ENCODE data around the gene MLEC. TPM values are rescaled to one million over a fixed set of nuclear protein-coding genes. Genes with fewer than 3 reads are reported as not detected.

Gene MLEC
- total RNA-seq, 1 experiment from 2014 or later: 181 TPM

GRCh38 chr12:120693848-120694247, 6.9 kb downstream of the MLEC start:
- H3K27me3 ChIP-seq (ENCODE audit: insufficient read depth, low read length): no peaks in the 10 kb centered on the region
- no peak overlapping the region for H2AFZ ChIP-seq (ENCODE audit: low read length)
- no peak overlapping the region for H4K8ac ChIP-seq (replicated peaks; ENCODE audit: insufficient read length, low read depth, low read length)
- no peak overlapping the region for H2BK15ac ChIP-seq (ENCODE audit: low read depth, low read length)
- no peak overlapping the region for H3K4me2 ChIP-seq (ENCODE audit: insufficient read depth, insufficient read length, low read length)
- Mint-ChIP-seq H3K9me3 (no peaks in the 10 kb centered on the region), H3K4me1 (peaks cover 51 to 53% of the 10 kb centered on the region in 2 experiments), H3K27ac (peak overlapping the region; percentile 67 to 91 (median 73)), H3K4me3 (peak overlapping the region; percentile 5 to 15; a peak in 1 of 5 replicates), H3K27me3 (ENCODE audit: low read depth) (no peaks in the 10 kb centered on the region), H3K36me3 (ENCODE audit: insufficient read depth in 1 of 3, low read depth in 3 of 3) (peaks cover 31 to 50% (median 49%) of the 10 kb centered on the region in 3 experiments; a peak in 6 of 7 replicates)
- H3K4me1 ChIP-seq (ENCODE audit: insufficient read depth, low read length): peaks cover 5% of the 10 kb centered on the region; the same call in 1 of the 2 replicates
- no peak overlapping the region for H3K9ac ChIP-seq (ENCODE audit: extremely low read depth, insufficient read length, low read length)
- H3K79me2 ChIP-seq (ENCODE audit: insufficient read depth, low read length): peaks cover 21% of the 10 kb centered on the region; the same call in 1 of the 2 replicates
- H4K20me1 ChIP-seq (ENCODE audit: control insufficient read depth, insufficient read depth, insufficient read length): no peaks in the 10 kb centered on the region
- no peak overlapping the region for H4K5ac ChIP-seq (ENCODE audit: insufficient read length, low read depth, low read length)
- no peak overlapping the region for H2BK120ac ChIP-seq (ENCODE audit: low read depth, low read length, poor library complexity, severe bottlenecking)
- no CpG with 5 or more reads among the region's 4 CpGs for WGBS (ENCODE audit: extremely low coverage, insufficient read length, low lambda C conversion rate)
- no peak for DNase-seq
- no peak overlapping the region for H2BK12ac ChIP-seq (ENCODE audit: insufficient read length, low read depth, low read length)
- H3K79me1 ChIP-seq (ENCODE audit: insufficient read depth, low read depth, low read length, poor library complexity, severe bottlenecking): no peaks in the 10 kb centered on the region
- no peak overlapping the region for H3K56ac ChIP-seq (ENCODE audit: insufficient read length, low read depth, low read length)
- TF ChIP-seq, protein P1, sequence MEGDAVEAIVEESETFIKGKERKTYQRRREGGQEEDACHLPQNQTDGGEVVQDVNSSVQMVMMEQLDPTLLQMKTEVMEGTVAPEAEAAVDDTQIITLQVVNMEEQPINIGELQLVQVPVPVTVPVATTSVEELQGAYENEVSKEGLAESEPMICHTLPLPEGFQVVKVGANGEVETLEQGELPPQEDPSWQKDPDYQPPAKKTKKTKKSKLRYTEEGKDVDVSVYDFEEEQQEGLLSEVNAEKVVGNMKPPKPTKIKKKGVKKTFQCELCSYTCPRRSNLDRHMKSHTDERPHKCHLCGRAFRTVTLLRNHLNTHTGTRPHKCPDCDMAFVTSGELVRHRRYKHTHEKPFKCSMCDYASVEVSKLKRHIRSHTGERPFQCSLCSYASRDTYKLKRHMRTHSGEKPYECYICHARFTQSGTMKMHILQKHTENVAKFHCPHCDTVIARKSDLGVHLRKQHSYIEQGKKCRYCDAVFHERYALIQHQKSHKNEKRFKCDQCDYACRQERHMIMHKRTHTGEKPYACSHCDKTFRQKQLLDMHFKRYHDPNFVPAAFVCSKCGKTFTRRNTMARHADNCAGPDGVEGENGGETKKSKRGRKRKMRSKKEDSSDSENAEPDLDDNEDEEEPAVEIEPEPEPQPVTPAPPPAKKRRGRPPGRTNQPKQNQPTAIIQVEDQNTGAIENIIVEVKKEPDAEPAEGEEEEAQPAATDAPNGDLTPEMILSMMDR (conservative IDR thresholded peaks at IDR 0.05): no peak
- no peak overlapping the region for H2AK5ac ChIP-seq (ENCODE audit: insufficient read length, low read length)
- H3K23me2 ChIP-seq (ENCODE audit: insufficient read length, low read depth, low read length, poor library complexity, severe bottlenecking): peaks cover under 1% of the 10 kb centered on the region
- H3K14ac ChIP-seq (ENCODE audit: insufficient read depth, low read length): no peak overlapping the region
- H3K9me3 ChIP-seq (ENCODE audit: control insufficient read depth, low read depth, low read length): no peaks in the 10 kb centered on the region
- no peak overlapping the region for H2BK5ac ChIP-seq (ENCODE audit: insufficient read length, low read length)
- H2BK20ac ChIP-seq (ENCODE audit: low read depth, low read length, poor library complexity, severe bottlenecking): no peak overlapping the region
- no peak overlapping the region for H3K23ac ChIP-seq (ENCODE audit: insufficient read length, low read depth, low read length)
- no peak overlapping the region for H3K18ac ChIP-seq (ENCODE audit: insufficient read length, low read depth, low read length)
- no peak overlapping the region for H3T11ph ChIP-seq (ENCODE audit: low read length)
- no peak overlapping the region for H3K27ac ChIP-seq (ENCODE audit: insufficient read length, low read depth, low read length)
- no peak overlapping the region for H3K4ac ChIP-seq (ENCODE audit: low read depth, low read length)
- H4K91ac ChIP-seq (ENCODE audit: insufficient read length, low read depth, low read length): no peak overlapping the region
